Thyroid gland (tissue), 4 donors: ENCODE data around the gene GLS2.
A peak's percentile ranks its signal among the peaks of the same experiment; 100 is the strongest.

Source experiments
- CTCF ChIP-seq, 6 experiments: fragments of 200-600 bp in 3 of 6; fragments of 450-650 bp in 3 of 6; sonication (generic) in 3 of 6; IDR thresholded peaks; one replicate each; pipeline ENCODE4 v1.5.1; 2016 to 2019; ENCODE audit warnings: antibody characterized with exemption in 6 of 6, mild to moderate bottlenecking in 2 of 6, inconsistent platforms in 1 of 6, moderate library complexity in 1 of 6
- POLR2A ChIP-seq, 2 donors: fragments of 450-650 bp; IDR thresholded peaks; one replicate each; pipeline ENCODE4 v1.6.1; 2017; ENCODE audit warnings: antibody characterized with exemption in 2 of 2, mild to moderate bottlenecking in 2 of 2, moderate library complexity in 1 of 2

GRCh38 chr12:56488041-56488955, at the start of gene GLS2:
- TF ChIP-seq CTCF (IDR thresholded peaks at IDR 0.05) (no peak), POLR2A (IDR thresholded peaks at IDR 0.05) (peak in 1 of 2 donors; percentile 38)
